BE2C (cell line): ENCODE data around the gene LIN37.

Experiments
- DNase-seq: peaks from one replicate; pipeline ENCODE4 v3.0.0-alpha.2; 2020
- H3K27me3 ChIP-seq: fragments of 250-450 bp; sonication (Bioruptor Pico); 2 replicates; pipeline ENCODE4 v1.5.1; 2020; ENCODE audit warnings: mild to moderate bottlenecking
- H3K36me3 ChIP-seq: fragments of 250-450 bp; sonication (Bioruptor Pico); 2 replicates; pipeline ENCODE4 v1.5.1; 2020; ENCODE audit warnings: mild to moderate bottlenecking
- H3K4me1 ChIP-seq: fragments of 250-450 bp; sonication (Bioruptor Pico); 2 replicates; pipeline ENCODE4 v1.5.1; 2020
- H3K4me3 ChIP-seq: 2 replicates; pipeline ENCODE4 v1.5.1; 2011; ENCODE audit warnings: low read depth, low read length
- H3K9me3 ChIP-seq: fragments of 250-450 bp; sonication (Bioruptor Pico); 2 replicates; pipeline ENCODE4 v1.5.1; 2020
- TF ChIP-seq, protein P1 (sequence below): IDR thresholded peaks from 2 replicates; pipeline ENCODE4 v1.5.1; 2012; ENCODE audit warnings: mild to moderate bottlenecking, low read depth, low read length

Gene LIN37

DNA sequence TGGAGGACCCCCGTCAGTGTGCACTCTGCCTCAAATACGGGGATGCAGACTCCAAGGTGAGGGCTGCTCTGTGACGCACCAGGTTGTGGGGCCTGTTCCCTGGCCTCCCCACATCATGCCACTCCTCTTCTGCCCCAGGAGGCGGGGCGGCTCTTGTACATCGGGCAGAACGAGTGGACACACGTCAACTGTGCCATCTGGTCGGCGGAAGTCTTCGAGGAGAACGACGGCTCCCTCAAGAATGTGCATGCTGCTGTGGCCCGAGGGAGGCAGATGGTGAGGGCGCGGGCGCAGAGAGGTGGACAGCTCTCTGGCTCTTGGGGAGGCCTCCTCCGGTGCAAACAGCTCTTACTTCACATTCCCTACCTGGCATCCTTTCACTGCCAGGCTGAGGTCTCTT is 19.4 kb upstream of the LIN37 start:
- Histone ChIP-seq H3K9me3 (no peaks in the 10 kb centered on the region), H3K4me3 (no peak overlapping the region), H3K27me3 (no peaks in the 10 kb centered on the region), H3K4me1 (no peaks in the 10 kb centered on the region), H3K36me3 (peaks cover 93% of the 10 kb centered on the region)
- TF ChIP-seq, protein P1, sequence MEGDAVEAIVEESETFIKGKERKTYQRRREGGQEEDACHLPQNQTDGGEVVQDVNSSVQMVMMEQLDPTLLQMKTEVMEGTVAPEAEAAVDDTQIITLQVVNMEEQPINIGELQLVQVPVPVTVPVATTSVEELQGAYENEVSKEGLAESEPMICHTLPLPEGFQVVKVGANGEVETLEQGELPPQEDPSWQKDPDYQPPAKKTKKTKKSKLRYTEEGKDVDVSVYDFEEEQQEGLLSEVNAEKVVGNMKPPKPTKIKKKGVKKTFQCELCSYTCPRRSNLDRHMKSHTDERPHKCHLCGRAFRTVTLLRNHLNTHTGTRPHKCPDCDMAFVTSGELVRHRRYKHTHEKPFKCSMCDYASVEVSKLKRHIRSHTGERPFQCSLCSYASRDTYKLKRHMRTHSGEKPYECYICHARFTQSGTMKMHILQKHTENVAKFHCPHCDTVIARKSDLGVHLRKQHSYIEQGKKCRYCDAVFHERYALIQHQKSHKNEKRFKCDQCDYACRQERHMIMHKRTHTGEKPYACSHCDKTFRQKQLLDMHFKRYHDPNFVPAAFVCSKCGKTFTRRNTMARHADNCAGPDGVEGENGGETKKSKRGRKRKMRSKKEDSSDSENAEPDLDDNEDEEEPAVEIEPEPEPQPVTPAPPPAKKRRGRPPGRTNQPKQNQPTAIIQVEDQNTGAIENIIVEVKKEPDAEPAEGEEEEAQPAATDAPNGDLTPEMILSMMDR = no peak
- no peak for DNase-seq

DNA sequence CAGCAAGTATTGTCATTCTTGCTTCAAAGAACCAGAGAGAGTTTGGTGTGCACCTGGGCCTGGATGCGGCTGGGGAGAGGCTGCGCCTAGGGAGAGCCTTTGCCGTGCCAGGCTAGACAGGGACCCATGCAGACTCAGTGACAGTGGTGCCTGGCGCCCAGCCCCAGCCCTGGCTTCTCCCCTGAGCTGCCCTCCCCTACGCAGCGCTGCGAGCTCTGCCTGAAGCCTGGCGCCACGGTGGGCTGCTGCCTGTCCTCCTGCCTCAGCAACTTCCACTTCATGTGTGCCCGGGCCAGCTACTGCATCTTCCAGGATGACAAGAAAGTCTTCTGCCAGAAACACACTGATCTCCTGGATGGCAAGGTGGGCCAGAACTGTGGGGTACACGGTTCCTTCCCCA is 18.6 kb upstream of the LIN37 start:
- no peak for DNase-seq
- TF ChIP-seq, protein P1 = no peak
- Histone ChIP-seq H3K4me3 (no peak overlapping the region), H3K27me3 (no peaks in the 10 kb centered on the region), H3K36me3 (peaks cover 93% of the 10 kb centered on the region), H3K9me3 (no peaks in the 10 kb centered on the region), H3K4me1 (no peaks in the 10 kb centered on the region)

DNA sequence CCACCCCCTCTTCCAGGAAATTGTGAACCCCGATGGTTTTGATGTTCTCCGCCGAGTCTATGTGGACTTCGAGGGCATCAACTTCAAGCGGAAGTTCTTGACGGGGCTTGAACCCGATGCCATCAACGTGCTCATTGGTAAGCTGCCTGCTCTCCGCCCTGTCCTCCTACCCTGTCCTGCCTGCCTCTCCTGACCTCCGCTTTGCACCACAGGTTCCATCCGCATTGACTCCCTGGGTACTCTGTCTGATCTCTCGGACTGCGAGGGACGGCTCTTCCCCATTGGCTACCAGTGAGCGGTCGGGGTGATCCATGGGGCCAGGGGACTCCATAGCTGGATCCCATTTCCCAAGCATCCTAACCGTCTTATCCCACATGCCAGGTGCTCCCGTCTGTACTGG is 18.1 kb upstream of the LIN37 start:
- TF ChIP-seq, protein P1 = no peak
- DNase-seq = no peak
- Histone ChIP-seq H3K9me3 (no peaks in the 10 kb centered on the region), H3K27me3 (no peaks in the 10 kb centered on the region), H3K36me3 (peaks cover 91% of the 10 kb centered on the region), H3K4me3 (no peak overlapping the region), H3K4me1 (no peaks in the 10 kb centered on the region)

DNA sequence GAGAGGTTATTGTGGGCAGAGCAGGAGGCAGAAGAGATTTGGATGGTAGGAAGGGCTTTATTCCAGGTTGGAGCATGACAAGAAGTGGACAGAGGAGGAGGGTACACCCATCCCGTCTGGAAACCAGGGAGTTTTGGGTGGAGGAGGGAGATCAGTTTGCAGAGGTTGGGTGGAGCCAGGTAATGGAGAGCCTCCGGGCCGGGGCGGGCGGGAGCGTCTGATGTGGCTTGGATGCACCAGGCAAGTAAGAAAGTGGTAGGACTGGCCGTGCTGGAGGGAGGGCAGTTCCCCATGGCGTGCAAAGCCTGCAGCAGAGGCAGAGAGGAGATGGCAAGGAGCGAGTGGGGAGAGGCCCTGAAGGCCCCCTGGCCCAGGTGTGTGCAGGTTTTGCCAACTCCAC is 17.0 kb upstream of the LIN37 start:
- Histone ChIP-seq H3K27me3 (no peaks in the 10 kb centered on the region), H3K36me3 (peaks cover 88% of the 10 kb centered on the region), H3K4me3 (no peak overlapping the region), H3K4me1 (no peaks in the 10 kb centered on the region), H3K9me3 (no peaks in the 10 kb centered on the region)
- no peak for DNase-seq
- TF ChIP-seq, protein P1 = no peak

DNA sequence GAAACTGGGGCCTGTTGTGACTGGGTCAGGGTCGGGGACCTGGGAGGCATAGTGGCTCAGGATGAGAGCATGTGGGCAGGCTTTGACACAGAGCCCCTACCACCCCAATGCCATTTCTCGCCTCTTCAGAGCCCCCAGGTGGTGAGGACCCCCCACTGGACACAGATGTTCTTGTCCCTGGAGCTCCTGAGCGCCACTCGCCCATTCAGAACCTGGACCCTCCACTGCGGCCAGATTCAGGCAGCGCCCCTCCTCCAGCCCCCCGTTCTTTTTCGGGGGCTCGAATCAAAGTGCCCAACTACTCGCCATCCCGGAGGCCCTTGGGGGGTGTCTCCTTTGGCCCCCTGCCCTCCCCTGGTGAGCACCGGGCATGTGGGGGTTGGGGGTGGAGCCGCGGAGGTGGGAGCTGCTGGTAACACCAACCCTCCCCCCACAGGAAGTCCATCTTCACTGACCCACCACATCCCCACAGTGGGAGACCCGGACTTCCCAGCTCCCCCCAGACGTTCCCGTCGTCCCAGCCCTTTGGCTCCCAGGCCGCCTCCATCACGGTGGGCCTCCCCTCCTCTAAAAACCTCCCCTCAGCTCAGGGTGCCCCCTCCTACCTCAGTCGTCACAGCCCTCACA is 16.5 kb upstream of the LIN37 start:
- Histone ChIP-seq H3K27me3 (no peaks in the 10 kb centered on the region), H3K4me3 (no peak overlapping the region), H3K9me3 (no peaks in the 10 kb centered on the region), H3K4me1 (no peaks in the 10 kb centered on the region), H3K36me3 (peaks cover 89% of the 10 kb centered on the region)
- TF ChIP-seq, protein P1 = no peak
- DNase-seq = no peak

DNA sequence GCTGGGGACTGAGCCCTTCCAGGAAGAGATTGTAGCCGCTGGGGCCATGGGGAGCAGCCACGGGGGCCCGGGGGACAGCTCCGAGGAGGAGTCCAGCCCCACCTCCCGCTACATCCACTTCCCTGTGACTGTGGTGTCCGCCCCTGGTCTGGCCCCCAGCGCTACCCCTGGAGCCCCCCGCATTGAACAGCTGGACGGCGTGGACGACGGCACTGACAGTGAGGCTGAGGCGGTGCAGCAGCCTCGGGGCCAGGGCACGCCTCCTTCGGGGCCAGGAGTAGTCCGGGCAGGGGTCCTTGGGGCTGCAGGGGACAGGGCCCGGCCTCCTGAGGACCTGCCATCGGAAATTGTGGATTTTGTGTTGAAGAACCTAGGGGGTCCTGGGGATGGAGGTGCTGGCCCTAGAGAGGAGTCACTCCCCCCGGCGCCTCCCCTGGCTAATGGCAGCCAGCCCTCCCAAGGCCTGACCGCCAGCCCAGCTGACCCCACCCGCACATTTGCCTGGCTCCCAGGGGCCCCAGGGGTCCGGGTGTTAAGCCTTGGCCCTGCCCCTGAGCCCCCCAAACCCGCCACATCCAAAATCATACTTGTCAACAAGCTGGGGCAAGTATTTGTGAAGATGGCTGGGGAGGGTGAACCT is 15.7 kb upstream of the LIN37 start:
- TF ChIP-seq, protein P1 = no peak
- no peaks in the 10 kb centered on the region for H3K4me1 ChIP-seq
- H3K4me3 ChIP-seq = no peak overlapping the region
- DNase-seq = no peak
- H3K27me3 ChIP-seq = no peaks in the 10 kb centered on the region
- H3K36me3 ChIP-seq = peaks cover 90% of the 10 kb centered on the region
- no peaks in the 10 kb centered on the region for H3K9me3 ChIP-seq
